Neural cell (in vitro differentiated cells): ENCODE data around the gene WDR20. TPM values are rescaled to one million over a fixed set of nuclear protein-coding genes. Genes with fewer than 3 reads are reported as not detected.

Experiments
- H2AFZ ChIP-seq: fragments of 200-600, 300-800 bp; sonication (generic), shearing (Covaris generic); 2 replicates; pipeline ENCODE4 v1.6.0; 2014; ENCODE audit warnings: low read depth, mild to moderate bottlenecking, antibody characterized with exemption, low read length, moderate library complexity
- H3F3A ChIP-seq: fragments of 200-600 bp; shearing (Covaris generic); 2 replicates; pipeline ENCODE4 v1.6.1; 2016; ENCODE audit warnings: mild to moderate bottlenecking, moderate library complexity, mixed read lengths, antibody characterized with exemption, low read length; ENCODE audit not compliant: insufficient read depth, poor library complexity, severe bottlenecking
- H3K27ac ChIP-seq: fragments of 200-600, 300-800 bp; sonication (generic), shearing (Covaris generic); 2 replicates; pipeline ENCODE4 v1.5.1; 2014; ENCODE audit warnings: mild to moderate bottlenecking, low read length, moderate library complexity
- H3K27me3 ChIP-seq: fragments of 300-800, 200-600 bp; sonication (generic), shearing (Covaris generic); 2 replicates; pipeline ENCODE4 v1.6.0; 2014; ENCODE audit warnings: mild to moderate bottlenecking, low read depth, low read length, moderate library complexity; ENCODE audit not compliant: insufficient read depth
- H3K36me3 ChIP-seq: fragments of 300-800, 200-600 bp; sonication (generic), shearing (Covaris generic); 2 replicates; pipeline ENCODE4 v1.5.1; 2014; ENCODE audit warnings: mild to moderate bottlenecking, antibody characterized with exemption, low read length, moderate library complexity; ENCODE audit not compliant: insufficient read depth
- H3K4me2 ChIP-seq: fragments of 300-800, 200-600 bp; sonication (generic), shearing (Covaris generic); 2 replicates; pipeline ENCODE4 v1.6.0; 2014; ENCODE audit warnings: mild to moderate bottlenecking, low read length
- H3K4me3 ChIP-seq: fragments of 300-800, 200-600 bp; sonication (generic), shearing (Covaris generic); 2 replicates; pipeline ENCODE4 v1.5.1; 2014; ENCODE audit warnings: mild to moderate bottlenecking, low read length, moderate library complexity
- H3K79me2 ChIP-seq: fragments of 200-600 bp; shearing (Covaris generic); replicated peaks from 2 replicates; pipeline ENCODE4 v1.6.0; 2014; ENCODE audit warnings: mild to moderate bottlenecking, low read length, moderate library complexity; ENCODE audit not compliant: insufficient read depth
- H3K9ac ChIP-seq: fragments of 300-800, 200-600 bp; sonication (generic), shearing (Covaris generic); 2 replicates; pipeline ENCODE4 v1.6.1; 2016; ENCODE audit warnings: mild to moderate bottlenecking, low read length, mixed read lengths
- H3K9me2 ChIP-seq: fragments of 200-600 bp; shearing (Covaris generic); 2 replicates; pipeline ENCODE4 v1.6.1; 2016; ENCODE audit warnings: mild to moderate bottlenecking, low read length, mixed read lengths; ENCODE audit not compliant: insufficient read depth
- H3K9me3 ChIP-seq: fragments of 200-600, 300-800 bp; sonication (generic), shearing (Covaris generic); 2 replicates; pipeline ENCODE4 v1.6.1; 2016; ENCODE audit warnings: mild to moderate bottlenecking, mixed run types, low read length, moderate library complexity, mixed read lengths
- H4K20me1 ChIP-seq: fragments of 200-600 bp; shearing (Covaris generic); 2 replicates; pipeline ENCODE4 v1.6.1; 2016; ENCODE audit warnings: mild to moderate bottlenecking, mixed run types; ENCODE audit not compliant: insufficient read depth
- CTCF ChIP-seq: fragments of 450-650 bp; IDR thresholded peaks from 2 replicates; pipeline ENCODE4 v1.5.1; 2014; ENCODE audit warnings: antibody characterized with exemption, mild to moderate bottlenecking, moderate library complexity; ENCODE audit not compliant: poor library complexity, severe bottlenecking
- EP300 ChIP-seq: fragments of 450-650 bp; conservative IDR thresholded peaks from 2 replicates; pipeline ENCODE4 v1.6.1; 2014; ENCODE audit warnings: antibody characterized with exemption, mild to moderate bottlenecking, moderate library complexity; ENCODE audit not compliant: poor library complexity, severe bottlenecking
- EZH2 ChIP-seq: fragments of 200-600, 300-800 bp; shearing (Covaris generic), sonication (generic); IDR thresholded peaks from 2 replicates; pipeline ENCODE4 v1.6.1; 2014; ENCODE audit warnings: antibody characterized with exemption, low read length, borderline replicate concordance, mild to moderate bottlenecking; ENCODE audit not compliant: insufficient read depth, poor library complexity, severe bottlenecking
- MXI1 ChIP-seq: fragments of 450-650 bp; conservative IDR thresholded peaks from 2 replicates; pipeline ENCODE4 v1.6.1; 2014; ENCODE audit warnings: antibody characterized with exemption, mild to moderate bottlenecking; ENCODE audit not compliant: poor library complexity, severe bottlenecking
- POLR2AphosphoS5 ChIP-seq: IDR thresholded peaks from 2 replicates; pipeline ENCODE4 v1.6.1; 2012
- RAD21 ChIP-seq: fragments of 450-650 bp; conservative IDR thresholded peaks from 2 replicates; pipeline ENCODE4 v1.6.1; 2014; ENCODE audit warnings: antibody characterized with exemption, mild to moderate bottlenecking, moderate library complexity
- SMC3 ChIP-seq: fragments of 450-650 bp; conservative IDR thresholded peaks from 2 replicates; pipeline ENCODE4 v1.6.1; 2014; ENCODE audit warnings: antibody characterized with exemption, mild to moderate bottlenecking, moderate library complexity; ENCODE audit not compliant: poor library complexity
- TAF1 ChIP-seq: IDR thresholded peaks from 2 replicates; pipeline ENCODE4 v1.6.1; 2012; ENCODE audit warnings: low read depth
- polyA plus RNA-seq: library from polyadenylated mRNA; depleted of rRNA; stranded (reverse); fragments of >200 nt; gene quantifications from 2 replicates; pipeline ENCODE4 v1.2.3, GENCODE V29; 2014
- TF ChIP-seq, protein P1 (sequence below): IDR thresholded peaks from 2 replicates; pipeline ENCODE4 v1.6.1; 2012; ENCODE audit warnings: borderline replicate concordance

Gene WDR20
- polyA plus RNA-seq, 1 donor from 2014 or later = 28.6 TPM

DNA sequence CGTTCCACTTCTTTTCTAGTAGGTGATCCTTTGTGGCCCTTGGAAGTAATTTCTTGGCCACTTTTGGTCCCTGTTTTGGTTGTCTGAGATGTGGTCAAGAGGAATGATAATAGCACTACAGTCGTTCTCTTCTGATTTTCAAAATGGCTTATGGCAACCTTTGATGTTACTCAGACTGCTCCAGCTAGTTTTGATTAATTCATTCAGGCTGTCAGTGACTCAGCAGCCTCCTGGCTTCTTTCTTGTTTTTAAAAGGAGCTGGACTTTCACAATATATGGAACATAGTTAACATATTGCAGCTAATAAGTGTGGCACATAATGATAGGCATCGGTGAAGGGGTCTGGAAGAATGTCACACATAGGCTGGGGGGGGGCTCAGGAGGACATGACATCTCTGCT lies 47.3 kb downstream of the WDR20 start:
- Histone ChIP-seq H3F3A (peaks cover 10% of the 10 kb centered on the region), H3K36me3 (no peaks in the 10 kb centered on the region), H4K20me1 (no peaks in the 10 kb centered on the region), H3K9ac (no peak overlapping the region), H2AFZ (no peak overlapping the region), H3K79me2 (peaks cover 40% of the 10 kb centered on the region), H3K9me3 (no peaks in the 10 kb centered on the region), H3K27me3 (no peaks in the 10 kb centered on the region), H3K4me2 (no peak overlapping the region), H3K4me3 (no peak overlapping the region), H3K9me2 (no peaks in the 10 kb centered on the region), H3K27ac (no peak overlapping the region)
- no peak for TF ChIP-seq SMC3
- TF ChIP-seq MXI1 = no peak
- no peak for TF ChIP-seq EZH2
- TF ChIP-seq CTCF = no peak
- TF ChIP-seq, protein P1, sequence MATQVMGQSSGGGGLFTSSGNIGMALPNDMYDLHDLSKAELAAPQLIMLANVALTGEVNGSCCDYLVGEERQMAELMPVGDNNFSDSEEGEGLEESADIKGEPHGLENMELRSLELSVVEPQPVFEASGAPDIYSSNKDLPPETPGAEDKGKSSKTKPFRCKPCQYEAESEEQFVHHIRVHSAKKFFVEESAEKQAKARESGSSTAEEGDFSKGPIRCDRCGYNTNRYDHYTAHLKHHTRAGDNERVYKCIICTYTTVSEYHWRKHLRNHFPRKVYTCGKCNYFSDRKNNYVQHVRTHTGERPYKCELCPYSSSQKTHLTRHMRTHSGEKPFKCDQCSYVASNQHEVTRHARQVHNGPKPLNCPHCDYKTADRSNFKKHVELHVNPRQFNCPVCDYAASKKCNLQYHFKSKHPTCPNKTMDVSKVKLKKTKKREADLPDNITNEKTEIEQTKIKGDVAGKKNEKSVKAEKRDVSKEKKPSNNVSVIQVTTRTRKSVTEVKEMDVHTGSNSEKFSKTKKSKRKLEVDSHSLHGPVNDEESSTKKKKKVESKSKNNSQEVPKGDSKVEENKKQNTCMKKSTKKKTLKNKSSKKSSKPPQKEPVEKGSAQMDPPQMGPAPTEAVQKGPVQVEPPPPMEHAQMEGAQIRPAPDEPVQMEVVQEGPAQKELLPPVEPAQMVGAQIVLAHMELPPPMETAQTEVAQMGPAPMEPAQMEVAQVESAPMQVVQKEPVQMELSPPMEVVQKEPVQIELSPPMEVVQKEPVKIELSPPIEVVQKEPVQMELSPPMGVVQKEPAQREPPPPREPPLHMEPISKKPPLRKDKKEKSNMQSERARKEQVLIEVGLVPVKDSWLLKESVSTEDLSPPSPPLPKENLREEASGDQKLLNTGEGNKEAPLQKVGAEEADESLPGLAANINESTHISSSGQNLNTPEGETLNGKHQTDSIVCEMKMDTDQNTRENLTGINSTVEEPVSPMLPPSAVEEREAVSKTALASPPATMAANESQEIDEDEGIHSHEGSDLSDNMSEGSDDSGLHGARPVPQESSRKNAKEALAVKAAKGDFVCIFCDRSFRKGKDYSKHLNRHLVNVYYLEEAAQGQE = no peak
- no peak for TF ChIP-seq RAD21
- no peak for TF ChIP-seq POLR2AphosphoS5

DNA sequence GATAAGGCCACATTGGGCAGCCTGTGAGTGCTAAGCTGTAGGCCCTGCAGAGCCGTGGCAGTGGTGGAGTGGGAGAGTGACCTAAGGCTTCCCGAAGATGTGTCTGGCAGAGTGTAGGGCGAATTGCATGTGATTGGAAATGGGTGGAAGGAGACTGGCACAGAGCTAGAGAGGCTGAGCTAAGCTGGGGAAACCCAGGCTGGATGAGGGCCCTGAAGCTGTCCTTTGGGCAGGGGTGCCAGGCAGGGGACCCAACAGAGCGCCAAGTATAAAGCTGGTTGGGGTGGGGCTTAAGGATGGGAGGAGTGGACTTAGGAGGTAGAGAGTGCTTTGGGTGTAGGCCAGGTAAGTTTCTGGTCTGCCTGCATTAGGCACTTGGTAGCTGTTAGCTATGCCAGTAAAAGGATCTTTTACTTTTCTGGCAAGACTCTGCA lies 47.9 kb downstream of the WDR20 start:
- H3K27me3 ChIP-seq = no peaks in the 10 kb centered on the region
- H3K27ac ChIP-seq = no peak overlapping the region
- H4K20me1 ChIP-seq = no peaks in the 10 kb centered on the region
- no peak overlapping the region for H3K9ac ChIP-seq
- H3K4me2 ChIP-seq = no peak overlapping the region
- no peaks in the 10 kb centered on the region for H3K36me3 ChIP-seq
- H3K9me3 ChIP-seq = no peaks in the 10 kb centered on the region
- no peak overlapping the region for H2AFZ ChIP-seq
- H3K79me2 ChIP-seq = peaks cover 34% of the 10 kb centered on the region
- H3K4me3 ChIP-seq = no peak overlapping the region
- TF ChIP-seq SMC3 = no peak
- no peak for TF ChIP-seq TAF1
- no peak for TF ChIP-seq MXI1
- TF ChIP-seq POLR2AphosphoS5 = no peak
- no peak for TF ChIP-seq EZH2
- TF ChIP-seq CTCF = no peak
- no peak for TF ChIP-seq EP300
- TF ChIP-seq RAD21 = no peak
- TF ChIP-seq, protein P1 = no peak
- peaks cover 10% of the 10 kb centered on the region for H3F3A ChIP-seq
- no peaks in the 10 kb centered on the region for H3K9me2 ChIP-seq
